ENCODE data around the gene ADAM17.

ADAM17 gene

GRCh38 chr2:9472511-9472910 is 83.1 kb downstream of the ADAM17 start:
- H3K4me3 ChIP-seq (ENCODE audit: extremely low read depth, insufficient read depth, low read length, poor library complexity, severe bottlenecking), result no peak overlapping the region
- H3K27ac ChIP-seq (ENCODE audit: low read depth, low read length, severe bottlenecking), result no peak overlapping the region
- WGBS, 2 experiments (ENCODE audit: insufficient coverage in 2 of 2), result 87 to 100% methylated on average over 6 to 7 of the region's 9 CpGs
- H3K4me1 ChIP-seq (ENCODE audit: control insufficient read depth, insufficient read depth, low read length, poor library complexity, severe bottlenecking), result no peaks in the 10 kb centered on the region
- H3K9me3 ChIP-seq (ENCODE audit: control insufficient read depth, low read length), result peaks cover 6% of the 10 kb centered on the region
- peaks cover 60% of the 10 kb centered on the region for H3K36me3 ChIP-seq (ENCODE audit: control insufficient read depth, insufficient read depth, low read length)

- H3K4me1 ChIP-seq (ENCODE audit: control insufficient read depth, insufficient read depth, low read length, poor library complexity, severe bottlenecking), result no peaks in the 10 kb centered on the region
These were observed 84.4 kb downstream of the ADAM17 start for GRCh38 chr2:9471206-9471605.

GRCh38 chr2:9467687-9468086 is 87.9 kb downstream of the ADAM17 start:
- peaks cover 71% of the 10 kb centered on the region for H3K36me3 ChIP-seq (ENCODE audit: control insufficient read depth, insufficient read depth, low read length)
- H3K9me3 ChIP-seq (ENCODE audit: control insufficient read depth, low read length), result no peaks in the 10 kb centered on the region
- no peak overlapping the region for H3K4me3 ChIP-seq (ENCODE audit: extremely low read depth, insufficient read depth, low read length, poor library complexity, severe bottlenecking)
- no peak overlapping the region for H3K27ac ChIP-seq (ENCODE audit: low read depth, low read length, severe bottlenecking)
- H3K4me1 ChIP-seq (ENCODE audit: control insufficient read depth, insufficient read depth, low read length, poor library complexity, severe bottlenecking), result peaks cover 4% of the 10 kb centered on the region
- 93 to 97% methylated on average over 6 to 7 of the region's 10 CpGs for WGBS, 2 experiments (ENCODE audit: insufficient coverage in 2 of 2)

More at GRCh38 chr2:9471206-9471605, 84.4 kb downstream of the ADAM17 start:
- no peaks in the 10 kb centered on the region for H3K9me3 ChIP-seq (ENCODE audit: control insufficient read depth, low read length)
- peaks cover 59% of the 10 kb centered on the region for H3K36me3 ChIP-seq (ENCODE audit: control insufficient read depth, insufficient read depth, low read length)
- 96 to 98% methylated on average over 4 of the region's 5 CpGs for WGBS, 2 experiments (ENCODE audit: insufficient coverage in 2 of 2)
- H3K4me3 ChIP-seq (ENCODE audit: extremely low read depth, insufficient read depth, low read length, poor library complexity, severe bottlenecking), result no peak overlapping the region
- no peak overlapping the region for H3K27ac ChIP-seq (ENCODE audit: low read depth, low read length, severe bottlenecking)

- peaks cover 69% of the 10 kb centered on the region for H3K36me3 ChIP-seq (ENCODE audit: control insufficient read depth, insufficient read depth, low read length)
- H3K27ac ChIP-seq (ENCODE audit: low read depth, low read length, severe bottlenecking), result no peak overlapping the region
- H3K4me1 ChIP-seq (ENCODE audit: control insufficient read depth, insufficient read depth, low read length, poor library complexity, severe bottlenecking), result peaks cover 4% of the 10 kb centered on the region
- WGBS, 2 experiments (ENCODE audit: insufficient coverage in 2 of 2), result 81 to 100% methylated on average over 1 to 22 of the region's 46 CpGs
- no peaks in the 10 kb centered on the region for H3K9me3 ChIP-seq (ENCODE audit: control insufficient read depth, low read length)
- H3K4me3 ChIP-seq (ENCODE audit: extremely low read depth, insufficient read depth, low read length, poor library complexity, severe bottlenecking), result no peak overlapping the region
These were observed 89.4 kb downstream of the ADAM17 start for GRCh38 chr2:9466147-9466683.

- no peak overlapping the region for H3K27ac ChIP-seq (ENCODE audit: low read depth, low read length, severe bottlenecking)
- H3K36me3 ChIP-seq (ENCODE audit: control insufficient read depth, insufficient read depth, low read length), result peaks cover 70% of the 10 kb centered on the region
- H3K9me3 ChIP-seq (ENCODE audit: control insufficient read depth, low read length), result no peaks in the 10 kb centered on the region
- H3K4me3 ChIP-seq (ENCODE audit: extremely low read depth, insufficient read depth, low read length, poor library complexity, severe bottlenecking), result no peak overlapping the region
- 97 to 100% methylated on average over 2 of the region's 7 CpGs for WGBS, 2 experiments (ENCODE audit: insufficient coverage in 2 of 2)
- H3K4me1 ChIP-seq (ENCODE audit: control insufficient read depth, insufficient read depth, low read length, poor library complexity, severe bottlenecking), result peaks cover 4% of the 10 kb centered on the region
These were observed 90.5 kb downstream of the ADAM17 start for GRCh38 chr2:9465170-9465569.

GRCh38 chr2:9463698-9464034 is 92.0 kb downstream of the ADAM17 start:
- H3K27ac ChIP-seq (ENCODE audit: low read depth, low read length, severe bottlenecking), result no peak overlapping the region

GRCh38 chr2:9462886-9463697 is 92.5 kb downstream of the ADAM17 start:
- Histone ChIP-seq H3K9me3 (ENCODE audit: control insufficient read depth, low read length) (no peaks in the 10 kb centered on the region), H3K27ac (ENCODE audit: low read depth, low read length, severe bottlenecking) (no peak overlapping the region), H3K36me3 (ENCODE audit: control insufficient read depth, insufficient read depth, low read length) (peaks cover 67% of the 10 kb centered on the region), H3K4me3 (ENCODE audit: extremely low read depth, insufficient read depth, low read length, poor library complexity, severe bottlenecking) (no peak overlapping the region), H3K4me1 (ENCODE audit: control insufficient read depth, insufficient read depth, low read length, poor library complexity, severe bottlenecking) (peaks cover 4% of the 10 kb centered on the region)
- 96 to 97% methylated on average over 5 of the region's 6 CpGs for WGBS, 2 experiments (ENCODE audit: insufficient coverage in 2 of 2)

More at GRCh38 chr2:9463698-9464034, 92.0 kb downstream of the ADAM17 start:
- Histone ChIP-seq H3K4me1 (ENCODE audit: control insufficient read depth, insufficient read depth, low read length, poor library complexity, severe bottlenecking) (peaks cover 4% of the 10 kb centered on the region), H3K4me3 (ENCODE audit: extremely low read depth, insufficient read depth, low read length, poor library complexity, severe bottlenecking) (no peak overlapping the region), H3K36me3 (ENCODE audit: control insufficient read depth, insufficient read depth, low read length) (peaks cover 67% of the 10 kb centered on the region), H3K9me3 (ENCODE audit: control insufficient read depth, low read length) (no peaks in the 10 kb centered on the region)
- 77 to 79% methylated on average over 6 of the region's 7 CpGs for WGBS, 2 experiments (ENCODE audit: insufficient coverage in 2 of 2)

GRCh38 chr2:9462313-9462712 is 93.3 kb downstream of the ADAM17 start:
- no peak overlapping the region for H3K27ac ChIP-seq (ENCODE audit: low read depth, low read length, severe bottlenecking)
- peaks cover 68% of the 10 kb centered on the region for H3K36me3 ChIP-seq (ENCODE audit: control insufficient read depth, insufficient read depth, low read length)
- 92 to 100% methylated on average over 4 of the region's 5 CpGs for WGBS, 2 experiments (ENCODE audit: insufficient coverage in 2 of 2)

GRCh38 chr2:9461079-9461478 is 94.6 kb downstream of the ADAM17 start:
- Histone ChIP-seq H3K27ac (ENCODE audit: low read depth, low read length, severe bottlenecking) (no peak overlapping the region), H3K36me3 (ENCODE audit: control insufficient read depth, insufficient read depth, low read length) (peaks cover 69% of the 10 kb centered on the region), H3K9me3 (ENCODE audit: control insufficient read depth, low read length) (no peaks in the 10 kb centered on the region), H3K4me1 (ENCODE audit: control insufficient read depth, insufficient read depth, low read length, poor library complexity, severe bottlenecking) (peaks cover 4% of the 10 kb centered on the region), H3K4me3 (ENCODE audit: extremely low read depth, insufficient read depth, low read length, poor library complexity, severe bottlenecking) (no peak overlapping the region)
- WGBS, 2 experiments (ENCODE audit: insufficient coverage in 2 of 2), result 97 to 100% methylated on average over 2 to 3 of the region's 3 CpGs

More at GRCh38 chr2:9462313-9462712, 93.3 kb downstream of the ADAM17 start:
- H3K4me3 ChIP-seq (ENCODE audit: extremely low read depth, insufficient read depth, low read length, poor library complexity, severe bottlenecking), result no peak overlapping the region
- no peaks in the 10 kb centered on the region for H3K9me3 ChIP-seq (ENCODE audit: control insufficient read depth, low read length)
- H3K4me1 ChIP-seq (ENCODE audit: control insufficient read depth, insufficient read depth, low read length, poor library complexity, severe bottlenecking), result peaks cover 4% of the 10 kb centered on the region

- 88% methylated on average over 1 of the region's 3 CpGs; no CpG with 5 or more reads in 1 of the 2 experiments for WGBS, 2 experiments (ENCODE audit: insufficient coverage in 2 of 2)
- Histone ChIP-seq H3K4me3 (ENCODE audit: extremely low read depth, insufficient read depth, low read length, poor library complexity, severe bottlenecking) (no peak overlapping the region), H3K36me3 (ENCODE audit: control insufficient read depth, insufficient read depth, low read length) (peaks cover 66% of the 10 kb centered on the region), H3K4me1 (ENCODE audit: control insufficient read depth, insufficient read depth, low read length, poor library complexity, severe bottlenecking) (peaks cover 4% of the 10 kb centered on the region), H3K27ac (ENCODE audit: low read depth, low read length, severe bottlenecking) (no peak overlapping the region), H3K9me3 (ENCODE audit: control insufficient read depth, low read length) (no peaks in the 10 kb centered on the region)
These were observed 95.1 kb downstream of the ADAM17 start for GRCh38 chr2:9460441-9461017.

GRCh38 chr2:9451231-9451630 is 104.4 kb downstream of the ADAM17 start:
- no peaks in the 10 kb centered on the region for H3K9me3 ChIP-seq (ENCODE audit: control insufficient read depth, low read length)
- H3K36me3 ChIP-seq (ENCODE audit: control insufficient read depth, insufficient read depth, low read length), result peaks cover 83% of the 10 kb centered on the region
- 83% methylated on average over 1 of the region's 1 CpG; no CpG with 5 or more reads in 1 of the 2 experiments for WGBS, 2 experiments (ENCODE audit: insufficient coverage in 2 of 2)
- no peak overlapping the region for H3K4me3 ChIP-seq (ENCODE audit: extremely low read depth, insufficient read depth, low read length, poor library complexity, severe bottlenecking)
- no peaks in the 10 kb centered on the region for H3K4me1 ChIP-seq (ENCODE audit: control insufficient read depth, insufficient read depth, low read length, poor library complexity, severe bottlenecking)
- no peak overlapping the region for H3K27ac ChIP-seq (ENCODE audit: low read depth, low read length, severe bottlenecking)

Measured in mesodermal cell (in vitro differentiated cells).